GM18868 (cell line): ENCODE measurements around the gene ADAM22.

Source experiments
- ATAC-seq: cut with Tn5 transposase; IDR thresholded peaks from one replicate; pipeline ENCODE4 v1.9.1; 2021; ENCODE audit warnings: mild to moderate bottlenecking, moderate library complexity; ENCODE audit not compliant: unreplicated experiment

The ADAM22 gene

GRCh38 chr7:87959336-87959735 lies 25.3 kb downstream of the ADAM22 start:
- ATAC-seq: no peak

DNA sequence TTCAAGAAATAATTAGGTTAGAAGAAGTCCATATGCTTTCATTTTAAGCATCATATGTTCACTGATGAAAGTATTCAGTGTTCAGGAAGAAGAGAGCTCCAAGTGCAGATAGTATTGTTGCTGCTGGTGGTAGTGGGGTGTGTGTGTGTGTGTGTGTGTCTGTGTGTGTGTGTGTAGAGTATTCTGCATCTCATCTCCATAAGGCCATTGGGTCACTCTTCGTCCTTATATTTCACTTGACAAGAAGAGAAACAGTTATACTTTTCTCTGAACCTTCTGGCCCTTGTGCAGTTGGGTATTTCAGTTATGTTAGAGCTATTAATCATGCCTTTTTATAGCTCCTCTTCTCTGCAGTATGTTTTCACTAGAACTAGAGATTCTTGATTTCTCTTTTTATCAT lies 26.2 kb downstream of the ADAM22 start:
- no peak for ATAC-seq

GRCh38 chr7:87961754-87962153 lies 27.7 kb downstream of the ADAM22 start:
- ATAC-seq: no peak

DNA sequence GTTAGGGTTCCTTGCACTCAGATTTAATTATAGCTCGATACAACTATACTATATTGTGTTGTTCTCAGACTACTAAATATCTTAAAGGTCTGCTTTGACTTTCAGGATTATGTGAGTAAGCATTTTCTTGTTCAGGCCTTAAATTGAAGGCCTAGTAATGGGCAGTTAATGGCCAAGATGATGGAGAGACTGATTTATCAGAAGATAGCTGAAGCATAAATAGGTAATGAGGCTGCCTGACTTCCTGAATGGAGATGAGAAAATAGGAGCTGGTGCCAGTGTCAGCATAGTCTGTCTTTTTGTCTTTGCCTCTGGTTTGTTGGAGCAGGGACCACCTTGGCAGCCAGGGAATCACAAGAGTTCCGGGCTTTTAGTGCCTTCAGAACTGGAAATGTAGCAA lies 32.2 kb downstream of the ADAM22 start:
- no peak for ATAC-seq

DNA sequence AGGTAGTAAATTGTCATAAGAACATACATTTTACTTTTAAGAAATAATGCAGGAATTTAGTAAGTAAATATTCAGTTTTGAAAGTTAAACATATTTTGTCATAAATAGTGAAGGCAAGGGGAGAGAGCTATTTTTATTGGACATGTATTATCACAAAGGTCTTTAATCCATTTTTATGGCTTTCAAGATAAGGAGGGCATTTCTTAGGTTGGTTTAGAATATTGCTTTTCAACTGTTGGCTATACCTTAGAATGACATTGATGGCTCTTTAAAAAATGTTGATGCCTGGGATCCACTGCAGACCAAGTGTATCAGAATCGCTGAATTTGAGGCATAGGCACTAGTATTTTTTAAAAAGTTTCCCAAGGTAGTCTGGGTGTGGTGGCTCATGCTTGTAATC lies 34.0 kb downstream of the ADAM22 start:
- ATAC-seq: no peak

- no peak for ATAC-seq
Observed at GRCh38 chr7:87982116-87982515, 48.1 kb downstream of the ADAM22 start.

DNA sequence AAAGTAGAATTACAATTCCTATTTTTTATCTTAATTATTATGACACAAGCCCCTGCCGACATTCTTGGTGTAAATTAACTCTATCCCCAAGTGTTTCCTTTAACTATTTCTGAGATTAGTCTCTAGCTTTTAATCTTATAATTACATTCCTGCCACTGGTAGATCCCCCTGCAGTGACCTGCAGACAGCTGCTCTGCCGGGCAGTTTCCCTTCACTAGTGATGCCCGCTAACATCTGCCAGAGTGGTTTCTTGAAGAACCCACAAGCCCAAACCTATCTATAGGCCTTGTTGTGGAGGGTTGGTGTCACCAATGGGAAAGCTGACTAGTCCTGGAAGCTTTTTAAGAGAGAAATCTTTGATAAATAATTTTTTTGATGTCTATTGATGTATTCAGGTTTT lies 50.0 kb downstream of the ADAM22 start:
- no peak for ATAC-seq

GRCh38 chr7:87993269-87993668 lies 59.2 kb downstream of the ADAM22 start:
- no peak for ATAC-seq

- no peak for ATAC-seq
Observed at GRCh38 chr7:87999261-87999660, 65.2 kb downstream of the ADAM22 start.

GRCh38 chr7:88001744-88002530 lies 67.9 kb downstream of the ADAM22 start:
- no peak for ATAC-seq

DNA sequence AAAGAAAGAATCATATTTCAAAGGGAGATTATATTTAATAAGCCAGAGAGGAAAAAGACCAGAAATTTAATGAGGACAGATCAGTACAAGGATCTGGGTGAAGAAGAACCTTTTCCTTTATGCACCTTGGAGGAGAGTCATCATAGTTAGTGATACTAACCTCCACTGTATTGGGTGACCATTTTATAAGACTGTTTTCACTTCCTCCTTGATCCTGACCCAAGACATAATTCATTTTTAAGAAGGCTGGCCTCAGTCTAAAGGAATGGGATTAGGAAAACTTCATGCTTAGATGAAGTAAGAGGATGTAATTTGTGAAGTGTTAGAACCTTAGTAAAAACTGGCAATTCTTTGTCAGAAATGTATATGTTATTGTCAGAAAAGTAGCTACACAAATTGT lies 68.6 kb downstream of the ADAM22 start:
- no peak for ATAC-seq

- ATAC-seq: no peak
Observed at GRCh38 chr7:88003581-88003980, 69.5 kb downstream of the ADAM22 start.

GRCh38 chr7:88005191-88005590 lies 71.1 kb downstream of the ADAM22 start:
- ATAC-seq: no peak

- no peak for ATAC-seq
Observed at GRCh38 chr7:88009651-88010050, 75.6 kb downstream of the ADAM22 start.

- no peak for ATAC-seq
Observed at GRCh38 chr7:88012086-88012485, 78.0 kb downstream of the ADAM22 start.

DNA sequence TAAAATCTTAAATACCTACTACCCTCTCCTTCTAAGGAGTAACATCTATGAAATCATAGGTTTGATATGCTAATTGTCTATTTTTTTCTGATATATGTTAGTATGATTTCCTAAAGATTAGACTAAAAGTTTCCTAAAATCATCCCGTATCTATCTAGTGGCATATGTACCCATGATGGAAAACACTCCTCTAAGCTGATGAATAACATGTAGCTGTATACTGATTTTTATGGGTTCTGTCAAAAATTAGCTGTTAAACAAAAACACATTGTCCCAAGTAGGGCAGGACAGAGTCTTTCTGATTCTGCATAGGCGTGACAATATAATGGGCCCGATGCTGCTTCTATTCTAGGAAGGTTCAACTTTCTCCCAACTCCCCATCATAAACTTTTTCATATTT lies 79.9 kb downstream of the ADAM22 start:
- no peak for ATAC-seq

- no peak for ATAC-seq
Observed at GRCh38 chr7:88014581-88014980, 80.5 kb downstream of the ADAM22 start.

DNA sequence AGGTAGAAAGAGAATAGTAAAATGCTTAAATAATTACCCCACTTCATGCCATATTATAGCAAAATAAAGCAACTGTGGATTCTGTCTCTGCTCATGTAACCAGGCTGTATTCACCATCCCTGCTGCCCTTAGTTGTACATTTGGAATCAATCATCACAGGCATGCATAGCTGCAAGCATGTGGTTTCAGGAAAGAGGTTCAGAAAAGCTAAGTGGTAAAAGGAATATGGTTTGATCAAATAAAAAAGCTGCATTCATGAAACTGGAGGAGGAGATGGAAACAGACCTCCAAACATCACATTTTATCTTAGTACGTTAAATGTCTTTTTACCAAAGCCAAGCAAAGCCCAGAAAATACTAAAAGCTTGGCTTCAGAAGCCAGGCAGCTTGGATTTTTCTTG lies 81.3 kb downstream of the ADAM22 start:
- ATAC-seq: no peak

- ATAC-seq: no peak
Observed at GRCh38 chr7:88018501-88018900, 84.5 kb downstream of the ADAM22 start.

- ATAC-seq: no peak
Observed at GRCh38 chr7:88020953-88021665, 87.1 kb downstream of the ADAM22 start.

- no peak for ATAC-seq
Observed at GRCh38 chr7:88027724-88028123, 93.7 kb downstream of the ADAM22 start.

- ATAC-seq: no peak
Observed at GRCh38 chr7:88034083-88034695, 100.1 kb downstream of the ADAM22 start.
